Fibroblast of lung (primary cell): ENCODE data around the gene PIK3R6.

Experiments used
- EZH2 ChIP-seq: IDR thresholded peaks from 2 replicates; pipeline ENCODE4 v1.5.1; 2012; ENCODE audit warnings: low read length, control low read depth, mild to moderate bottlenecking; ENCODE audit errors: missing control alignments
- TF ChIP-seq, protein P1 (sequence below), 2 donors: IDR thresholded peaks in 1 of 2; conservative IDR thresholded peaks in 1 of 2; 1 replicate in 1 of 2; 2 replicates in 1 of 2; pipeline ENCODE4 v1.5.1; 2011 to 2012; ENCODE audit warnings: low read length in 2 of 2, control low read depth in 1 of 2, inconsistent platforms in 1 of 2, low read depth in 1 of 2, mild to moderate bottlenecking in 1 of 2

DNA sequence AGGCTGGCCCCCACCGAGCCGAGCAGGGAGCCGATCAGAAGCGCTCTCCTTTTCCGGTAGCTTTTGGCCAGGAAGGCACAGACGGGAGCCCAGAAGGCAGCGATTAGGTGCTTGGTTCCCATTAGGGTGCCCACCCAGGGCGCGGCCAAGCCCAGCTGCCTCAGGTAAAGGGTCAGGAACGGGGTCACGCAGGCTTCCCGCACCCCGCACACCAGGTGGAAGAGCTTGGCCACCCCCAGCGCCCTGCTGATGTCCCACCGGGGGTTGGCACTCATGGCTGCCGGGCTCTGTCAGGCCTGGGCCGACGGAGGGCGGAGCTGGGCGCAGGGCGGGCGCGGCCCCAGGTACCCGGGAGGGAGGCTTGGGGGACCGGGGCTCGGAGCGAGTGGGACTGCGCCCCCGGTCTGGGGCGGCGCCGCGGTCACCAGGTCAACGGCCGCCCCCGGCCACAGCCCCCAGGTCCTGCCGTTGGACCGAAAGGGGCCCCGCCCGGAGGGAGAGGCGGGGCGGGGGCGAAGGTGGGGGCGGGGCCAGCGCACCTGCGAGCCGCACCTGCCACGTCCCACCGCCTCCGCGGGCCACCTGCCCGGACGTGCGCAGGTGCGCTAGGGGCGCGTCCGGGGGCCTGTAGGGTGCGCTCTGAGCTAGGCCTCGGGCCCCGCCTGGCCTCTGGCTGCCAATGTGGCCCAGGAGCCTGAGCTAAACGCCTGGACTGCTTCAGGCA lies 68.5 kb downstream of the PIK3R6 start, which contains the start of gene MFSD6L:
- TF ChIP-seq, protein P1, sequence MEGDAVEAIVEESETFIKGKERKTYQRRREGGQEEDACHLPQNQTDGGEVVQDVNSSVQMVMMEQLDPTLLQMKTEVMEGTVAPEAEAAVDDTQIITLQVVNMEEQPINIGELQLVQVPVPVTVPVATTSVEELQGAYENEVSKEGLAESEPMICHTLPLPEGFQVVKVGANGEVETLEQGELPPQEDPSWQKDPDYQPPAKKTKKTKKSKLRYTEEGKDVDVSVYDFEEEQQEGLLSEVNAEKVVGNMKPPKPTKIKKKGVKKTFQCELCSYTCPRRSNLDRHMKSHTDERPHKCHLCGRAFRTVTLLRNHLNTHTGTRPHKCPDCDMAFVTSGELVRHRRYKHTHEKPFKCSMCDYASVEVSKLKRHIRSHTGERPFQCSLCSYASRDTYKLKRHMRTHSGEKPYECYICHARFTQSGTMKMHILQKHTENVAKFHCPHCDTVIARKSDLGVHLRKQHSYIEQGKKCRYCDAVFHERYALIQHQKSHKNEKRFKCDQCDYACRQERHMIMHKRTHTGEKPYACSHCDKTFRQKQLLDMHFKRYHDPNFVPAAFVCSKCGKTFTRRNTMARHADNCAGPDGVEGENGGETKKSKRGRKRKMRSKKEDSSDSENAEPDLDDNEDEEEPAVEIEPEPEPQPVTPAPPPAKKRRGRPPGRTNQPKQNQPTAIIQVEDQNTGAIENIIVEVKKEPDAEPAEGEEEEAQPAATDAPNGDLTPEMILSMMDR (conservative IDR thresholded peaks at IDR 0.05 in 1 of 2, IDR thresholded peaks at IDR 0.05 in 1 of 2; ENCODE audit: low read depth in 1 of 2, low read length in 2 of 2): no peak
- TF ChIP-seq EZH2: no peak
